Stimulated activated naive B cell treated with anti-CD40 and anti-IgM and Interleukin-4, amounts not matched to agents 10 μg/mL and 1 μg/mL and 100 μg/mL, for 72 hours (primary cell): Measurements from ENCODE around the gene MIDN.

Experiments used
- ATAC-seq, 2 donors: fragments of 150-1000 bp; cut with Tn5 transposase; replicated peaks; 2 replicates each; pipeline ENCODE4 v1.10.0; 2021; ENCODE audit warnings: moderate library complexity in 1 of 2
- DNase-seq: peaks from one replicate; pipeline ENCODE4 v3.0.0; 2021
- H3K27ac Mint-ChIP-seq: one replicate; pipeline ENCODE4 v1.8.0; 2022; ENCODE audit warnings: mild to moderate bottlenecking, mixed read lengths
- H3K27me3 Mint-ChIP-seq, 2 donors: one replicate each; pipeline ENCODE4 v1.8.0; 2022; ENCODE audit warnings: mixed read lengths in 2 of 2
- H3K36me3 Mint-ChIP-seq, 2 donors: one replicate each; pipeline ENCODE4 v1.8.0; 2022; ENCODE audit warnings: mixed read lengths in 2 of 2, mild to moderate bottlenecking in 1 of 2
- H3K4me1 Mint-ChIP-seq, 2 donors: one replicate each; pipeline ENCODE4 v1.8.0; 2022; ENCODE audit warnings: mixed read lengths in 2 of 2, mild to moderate bottlenecking in 1 of 2
- H3K4me3 Mint-ChIP-seq, 2 donors: one replicate each; pipeline ENCODE4 v1.8.0; 2022; ENCODE audit warnings: mild to moderate bottlenecking in 2 of 2, mixed read lengths in 2 of 2, moderate library complexity in 1 of 2
- H3K9me3 Mint-ChIP-seq, 2 donors: one replicate each; pipeline ENCODE4 v1.8.0; 2022; ENCODE audit warnings: mixed read lengths in 2 of 2, mild to moderate bottlenecking in 1 of 2

The MIDN gene

GRCh38 chr19:1284293-1284978 is 36.1 kb downstream of the MIDN start:
- DNase-seq (no peak), ATAC-seq (no peak)
- peaks cover 38 to 51% of the 10 kb centered on the region in 2 donors for H3K27me3 Mint-ChIP-seq
- H3K4me3 Mint-ChIP-seq = peak overlapping the region; percentile 54 to 66
- peaks cover 20 to 24% of the 10 kb centered on the region in 2 donors for H3K4me1 Mint-ChIP-seq
- H3K27ac Mint-ChIP-seq = peak overlapping the region; percentile 38
- peaks cover 12 to 16% of the 10 kb centered on the region in 2 donors for H3K36me3 Mint-ChIP-seq
- H3K9me3 Mint-ChIP-seq = no peaks in the 10 kb centered on the region

DNA sequence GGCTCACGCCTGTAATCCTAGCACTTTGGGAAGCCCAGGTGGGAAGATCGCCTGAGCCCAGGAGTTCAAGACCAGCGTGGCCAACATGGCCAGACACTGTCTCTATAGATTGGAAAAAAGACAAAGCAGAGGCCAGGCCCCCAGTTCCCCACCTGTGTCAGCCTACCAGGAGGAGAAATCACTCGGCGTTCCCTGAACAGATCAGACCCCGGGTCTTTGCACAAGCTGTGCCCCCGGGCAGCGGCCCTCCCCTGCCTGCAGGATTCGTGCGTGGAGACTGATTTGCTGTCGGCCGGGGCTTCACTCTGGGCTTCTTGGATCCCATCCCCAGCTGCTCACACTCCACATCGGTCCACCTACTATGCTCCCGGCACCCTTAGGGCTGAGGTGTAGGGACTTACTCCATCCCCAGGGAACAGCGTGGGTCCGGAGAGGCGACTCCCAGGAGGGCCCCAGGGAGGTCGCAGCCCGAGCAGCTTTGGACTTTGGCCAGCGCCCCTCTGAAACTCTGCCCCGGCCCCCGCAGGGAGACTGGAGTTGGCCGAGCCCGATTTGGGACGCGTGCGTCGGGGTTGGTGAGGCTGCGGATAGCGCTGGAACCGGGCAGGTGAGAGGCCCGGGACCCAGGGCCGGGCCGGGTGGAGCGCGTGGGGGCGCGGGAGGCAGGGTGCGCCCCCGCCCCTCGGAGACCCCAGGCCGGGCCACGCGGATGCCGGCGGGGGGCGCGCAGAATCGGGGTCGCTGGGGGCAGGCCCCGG is 36.8 kb downstream of the MIDN start:
- DNase-seq = no peak
- Mint-ChIP-seq H3K9me3 (no peaks in the 10 kb centered on the region), H3K4me1 (peaks cover 14 to 17% of the 10 kb centered on the region in 2 donors), H3K4me3 (peak overlapping the region; percentile 54 to 66), H3K27me3 (peaks cover 38 to 59% of the 10 kb centered on the region in 2 donors), H3K27ac (no peak overlapping the region), H3K36me3 (peaks cover 5 to 9% of the 10 kb centered on the region in 2 donors)
- no peak for ATAC-seq

DNA sequence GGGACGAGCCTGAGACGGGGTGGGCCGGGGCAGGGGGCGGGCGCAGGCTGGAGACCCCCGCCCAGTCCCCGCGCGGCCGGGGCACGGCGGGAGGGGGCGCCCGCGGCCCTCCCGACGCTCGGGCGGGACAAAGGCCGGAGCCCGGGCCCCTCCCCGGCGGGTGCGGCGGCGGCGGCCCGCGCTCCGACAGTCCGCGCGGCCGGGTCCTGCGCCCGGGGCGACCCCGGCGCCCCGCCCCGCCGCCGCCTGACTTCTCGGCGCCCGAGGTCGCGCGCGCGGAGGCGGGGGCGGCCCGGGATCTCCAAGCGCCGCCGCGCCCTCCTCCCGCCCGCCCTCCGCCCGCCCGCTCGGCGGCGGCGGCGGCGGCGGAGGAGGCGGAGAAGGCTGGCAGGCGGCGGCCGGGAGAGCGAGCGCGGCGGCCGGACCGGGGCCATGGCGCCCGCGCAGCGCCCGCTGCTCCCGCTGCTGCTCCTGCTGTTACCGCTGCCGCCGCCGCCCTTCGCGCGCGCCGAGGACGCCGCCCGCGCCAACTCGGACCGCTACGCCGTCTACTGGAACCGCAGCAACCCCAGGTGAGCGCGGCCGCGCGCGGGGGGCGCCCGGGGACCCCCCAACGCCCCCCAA is 37.5 kb downstream of the MIDN start, which contains the start of gene EFNA2:
Gene EFNA2 (plus strand): TSS at position 137 of the 624 bp plus-strand sequence. CDS start 296 bp downstream, at position 433.
- Mint-ChIP-seq H3K27ac (no peak within 1 kb of the TSS), H3K36me3 (peaks cover 2 to 5% of the 10 kb centered on the region in 2 donors), H3K4me1 (peaks cover 10 to 12% of the 10 kb centered on the region in 2 donors), H3K27me3 (peaks cover 38 to 62% of the 10 kb centered on the region in 2 donors), H3K4me3 (peak within 1 kb of the TSS; percentile 79 to 81), H3K9me3 (no peaks in the 10 kb centered on the region)
- no peak for DNase-seq
- no peak for ATAC-seq

GRCh38 chr19:1286487-1287353 is 38.3 kb downstream of the MIDN start:
- H3K27me3 Mint-ChIP-seq = peaks cover 35 to 68% of the 10 kb centered on the region in 2 donors
- DNase-seq = no peak
- no peak overlapping the region for H3K27ac Mint-ChIP-seq
- no peak for ATAC-seq
- H3K4me1 Mint-ChIP-seq = peaks cover 8 to 12% of the 10 kb centered on the region in 2 donors
- H3K36me3 Mint-ChIP-seq = peaks cover under 1 to 1% of the 10 kb centered on the region in 2 donors
- H3K9me3 Mint-ChIP-seq = no peaks in the 10 kb centered on the region
- peak overlapping the region; percentile 79 to 81 for H3K4me3 Mint-ChIP-seq

DNA sequence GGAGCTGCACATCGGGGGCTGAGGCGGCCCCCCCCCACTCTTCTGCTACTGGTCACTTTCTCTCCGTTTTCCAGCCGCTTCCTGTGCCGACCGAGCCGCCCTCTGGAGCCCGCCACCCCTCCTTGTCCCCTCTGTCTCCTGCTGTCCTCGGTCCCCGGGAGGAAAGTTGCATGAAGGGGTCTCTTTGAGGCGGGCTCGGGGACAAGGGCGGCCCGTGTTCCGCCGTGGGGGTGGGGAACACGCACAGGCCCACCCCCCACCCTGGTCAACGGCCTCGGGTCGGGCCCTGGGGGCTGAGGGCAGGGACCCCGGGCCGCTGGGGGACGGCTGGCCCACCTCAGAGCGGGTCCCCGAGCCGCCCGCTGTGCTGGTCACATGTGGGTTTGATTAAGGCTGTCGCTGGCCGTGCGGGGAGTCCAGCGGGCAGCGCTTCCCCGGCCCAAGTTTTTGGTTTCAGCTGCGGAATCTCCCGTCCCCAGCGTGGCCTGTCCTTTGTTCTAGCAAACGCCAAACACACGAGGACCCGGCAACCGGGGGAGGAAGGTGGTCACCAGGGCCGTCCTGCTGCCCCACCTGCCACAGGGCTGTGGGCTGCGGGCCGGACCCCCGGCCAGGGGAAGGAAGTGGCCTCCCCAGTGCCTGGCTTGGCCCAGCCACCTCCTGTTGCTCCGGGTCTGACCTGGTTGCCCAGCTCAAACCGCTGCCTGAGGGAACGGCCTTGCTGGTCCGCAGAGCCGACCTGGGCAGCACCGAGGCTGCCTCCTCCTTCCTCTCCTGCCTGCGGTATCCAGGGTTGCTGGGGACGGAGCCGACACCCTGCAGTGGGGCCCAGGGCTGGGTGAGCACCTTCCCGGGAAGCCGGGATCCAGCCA is 39.2 kb downstream of the MIDN start:
- Mint-ChIP-seq H3K36me3 (no peaks in the 10 kb centered on the region), H3K27ac (no peak overlapping the region), H3K27me3 (peaks cover 38 to 76% of the 10 kb centered on the region in 2 donors), H3K9me3 (no peaks in the 10 kb centered on the region), H3K4me1 (peaks cover 10 to 18% of the 10 kb centered on the region in 2 donors), H3K4me3 (peak overlapping the region in 1 of 2 donors; percentile 51)
- ATAC-seq = no peak
- DNase-seq = no peak

DNA sequence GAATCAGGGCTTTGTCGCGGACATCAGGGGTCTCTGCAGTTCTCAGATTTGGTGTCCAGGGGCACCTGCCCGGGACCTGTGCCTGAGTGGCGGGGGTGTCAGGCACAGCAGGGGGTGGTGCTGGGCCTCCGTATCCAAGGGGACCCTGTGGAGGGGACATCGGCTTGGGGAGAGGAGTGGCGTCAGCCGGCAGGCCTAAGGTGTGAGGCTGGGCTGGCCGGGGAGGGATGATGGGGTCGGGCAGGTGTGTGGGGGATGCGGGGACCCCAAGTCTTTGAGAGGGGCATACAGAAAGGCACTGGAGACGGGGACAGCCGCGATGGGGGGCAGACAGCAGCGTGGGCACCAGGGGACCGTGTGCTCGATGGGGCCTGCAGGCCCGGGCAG is 39.8 kb downstream of the MIDN start:
- DNase-seq (no peak), ATAC-seq (no peak)
- Mint-ChIP-seq H3K27me3 (peaks cover 38 to 77% of the 10 kb centered on the region in 2 donors), H3K27ac (no peak overlapping the region), H3K9me3 (no peaks in the 10 kb centered on the region), H3K4me1 (peaks cover 10 to 18% of the 10 kb centered on the region in 2 donors), H3K4me3 (no peak overlapping the region), H3K36me3 (no peaks in the 10 kb centered on the region)

DNA sequence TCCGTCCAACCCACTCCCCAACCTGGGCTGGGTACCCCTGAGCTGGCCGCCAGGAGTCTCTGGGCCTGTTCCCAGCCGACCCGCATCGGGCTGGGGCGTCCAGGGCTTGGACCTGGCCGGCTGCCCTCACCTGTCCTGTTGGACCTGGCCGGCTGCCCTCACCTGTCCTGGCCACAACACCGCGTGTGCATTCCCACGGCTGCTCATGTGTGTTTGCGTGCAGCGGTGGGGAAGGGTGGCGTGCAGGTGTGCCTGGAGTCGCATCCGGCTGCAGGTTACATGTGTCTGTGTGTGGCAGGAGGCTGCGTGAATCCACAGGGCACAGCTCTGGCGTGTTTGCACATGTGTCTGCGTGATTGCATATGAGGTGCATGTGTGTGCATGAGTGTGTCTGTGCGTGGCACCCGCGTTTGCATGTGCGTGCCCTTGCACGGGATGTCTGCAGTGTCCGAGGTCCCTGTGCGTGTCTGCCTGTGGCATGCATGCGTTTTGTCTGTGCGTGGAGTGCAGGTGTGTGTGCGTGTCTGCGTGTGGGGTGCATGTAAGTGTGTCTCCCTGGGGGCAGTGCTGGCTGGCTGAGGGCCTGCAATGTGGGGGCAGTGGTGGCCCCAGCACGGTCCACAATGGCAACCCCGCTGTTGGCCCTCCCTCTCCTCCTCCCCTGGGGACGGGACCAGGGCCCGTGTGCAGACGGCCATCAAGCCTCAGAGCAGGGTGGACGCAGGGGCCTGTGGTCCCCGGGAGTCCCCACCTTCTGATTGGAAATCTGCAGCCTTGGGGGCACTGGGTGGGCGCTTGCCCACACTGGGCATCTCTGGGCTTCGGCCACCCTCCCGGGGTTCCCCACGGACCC is 40.7 kb downstream of the MIDN start:
- no peak for ATAC-seq
- Mint-ChIP-seq H3K27me3 (peaks cover 37 to 77% of the 10 kb centered on the region in 2 donors), H3K36me3 (no peaks in the 10 kb centered on the region), H3K4me3 (no peak overlapping the region), H3K9me3 (no peaks in the 10 kb centered on the region), H3K27ac (no peak overlapping the region), H3K4me1 (peaks cover 10 to 18% of the 10 kb centered on the region in 2 donors)
- DNase-seq = no peak

- ATAC-seq = no peak
- Mint-ChIP-seq H3K4me1 (peaks cover 10 to 18% of the 10 kb centered on the region in 2 donors), H3K9me3 (no peaks in the 10 kb centered on the region), H3K27me3 (peaks cover 37 to 77% of the 10 kb centered on the region in 2 donors), H3K36me3 (no peaks in the 10 kb centered on the region), H3K27ac (no peak overlapping the region), H3K4me3 (no peak overlapping the region)
- no peak for DNase-seq
These were observed 41.3 kb downstream of the MIDN start for GRCh38 chr19:1289686-1290025.

GRCh38 chr19:1290196-1290702 is 41.9 kb downstream of the MIDN start:
- Mint-ChIP-seq H3K4me3 (no peak overlapping the region), H3K36me3 (no peaks in the 10 kb centered on the region), H3K9me3 (no peaks in the 10 kb centered on the region), H3K27me3 (peaks cover 37 to 77% of the 10 kb centered on the region in 2 donors), H3K4me1 (peaks cover 7 to 24% of the 10 kb centered on the region in 2 donors), H3K27ac (no peak overlapping the region)
- DNase-seq (no peak), ATAC-seq (no peak)

GRCh38 chr19:1290703-1291651 is 42.6 kb downstream of the MIDN start:
- Mint-ChIP-seq H3K4me1 (peaks cover 9 to 27% of the 10 kb centered on the region in 2 donors), H3K27me3 (peaks cover 39 to 79% of the 10 kb centered on the region in 2 donors), H3K27ac (no peak overlapping the region), H3K36me3 (no peaks in the 10 kb centered on the region), H3K4me3 (no peak overlapping the region), H3K9me3 (no peaks in the 10 kb centered on the region)
- DNase-seq = no peak
- no peak for ATAC-seq

DNA sequence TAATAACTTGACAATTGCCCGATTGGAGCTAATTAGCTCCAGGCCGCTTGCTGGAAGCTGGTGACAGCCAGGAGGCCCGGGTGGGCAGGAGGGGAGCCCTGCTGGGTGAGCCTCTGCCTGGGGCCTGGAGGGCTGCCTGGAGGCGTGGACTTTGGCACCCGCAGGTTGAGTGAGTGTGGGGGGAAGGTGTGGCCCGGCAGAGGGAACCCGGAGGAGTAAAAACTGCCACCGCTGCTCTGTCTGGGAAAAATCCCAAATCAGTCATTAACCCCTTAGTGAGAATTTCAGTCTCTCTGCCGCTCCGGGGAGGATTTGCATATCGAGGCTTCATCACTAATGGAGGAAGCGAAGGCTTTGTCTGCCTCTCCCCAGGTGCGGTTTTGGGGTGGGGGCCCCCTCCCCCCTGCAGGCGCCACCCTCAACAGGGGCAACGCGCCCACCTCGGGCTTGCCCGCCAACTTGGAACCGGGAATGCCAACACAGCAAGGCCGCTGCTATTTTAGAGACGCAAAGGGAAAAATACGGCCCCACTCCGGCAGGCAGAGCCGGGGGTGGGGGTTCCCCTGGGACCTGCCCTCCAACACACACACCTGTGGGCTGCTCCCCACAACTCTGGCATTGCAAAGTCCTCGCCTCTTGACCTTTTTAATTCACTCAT is 43.5 kb downstream of the MIDN start:
- H3K4me3 Mint-ChIP-seq = no peak overlapping the region
- no peaks in the 10 kb centered on the region for H3K9me3 Mint-ChIP-seq
- DNase-seq (no peak), ATAC-seq (peak in 1 of 2 donors; percentile 31)
- H3K4me1 Mint-ChIP-seq = peaks cover 6 to 21% of the 10 kb centered on the region in 2 donors
- H3K36me3 Mint-ChIP-seq = no peaks in the 10 kb centered on the region
- peaks cover 34 to 72% of the 10 kb centered on the region in 2 donors for H3K27me3 Mint-ChIP-seq
- H3K27ac Mint-ChIP-seq = peak overlapping the region; percentile 14
